ENCODE measurements around the gene HAPLN3.

- TF ChIP-seq CTCF (IDR thresholded peaks at IDR 0.05) (no peak), POLR2A (IDR thresholded peaks at IDR 0.05; ENCODE audit: low read length) (no peak), POLR2AphosphoS2 (conservative IDR thresholded peaks at IDR 0.05; ENCODE audit: low read length) (no peak), JUN (IDR thresholded peaks at IDR 0.05) (no peak), RARB (CRISPR knock-in tag; IDR thresholded peaks at IDR 0.05) (no peak), FOSL2 (IDR thresholded peaks at IDR 0.05) (no peak), FOSL2 (CRISPR knock-in tag; IDR thresholded peaks at IDR 0.05) (no peak), RFX5 (IDR thresholded peaks at IDR 0.05) (no peak), CHD2 (IDR thresholded peaks at IDR 0.05; ENCODE audit: low read length, partially characterized antibody) (no peak), RAD21 (conservative IDR thresholded peaks at IDR 0.05 in 1 of 2, IDR thresholded peaks at IDR 0.05 in 1 of 2) (no peak), CEBPB (IDR thresholded peaks at IDR 0.05) (no peak), PHF8 (IDR thresholded peaks at IDR 0.05; ENCODE audit: borderline replicate concordance, low read depth) (no peak), E2F6 (IDR thresholded peaks at IDR 0.05; ENCODE audit: borderline replicate concordance, low read depth) (no peak)
Observed at GRCh38 chr15:88860212-88860611, 35.1 kb downstream of the HAPLN3 start.

Data from A549 (cell line).